Fibroblast of lung (primary cell): ENCODE measurements around the gene LRMDA. TPM values are rescaled to one million over a fixed set of nuclear protein-coding genes. Genes with fewer than 3 reads are reported as not detected.
A peak's percentile ranks its signal among the peaks of the same experiment; 100 is the strongest.

Source experiments
- DNase-seq, 2 donors: peaks; one replicate each; pipeline versions ENCODE4 v3.0.0 to v3.0.0-alpha.2; 2010; ENCODE audit warnings: low read depth in 2 of 2
- H2AFZ ChIP-seq: 2 replicates; pipeline ENCODE4 v1.5.1; 2012; ENCODE audit warnings: low read length, control low read depth, inconsistent platforms
- H3K27ac ChIP-seq: 2 replicates; pipeline ENCODE4 v1.5.1; 2011; ENCODE audit warnings: low read length, control low read depth; ENCODE audit not compliant: insufficient read depth
- H3K27me3 ChIP-seq: 2 replicates; pipeline ENCODE4 v1.5.1; 2011; ENCODE audit warnings: mild to moderate bottlenecking, low read length; ENCODE audit not compliant: control insufficient read depth, insufficient read depth
- H3K36me3 ChIP-seq: 2 replicates; pipeline ENCODE4 v1.5.1; 2011; ENCODE audit warnings: low read length; ENCODE audit not compliant: control insufficient read depth, insufficient read depth
- H3K4me1 ChIP-seq: 2 replicates; pipeline ENCODE4 v1.5.1; 2011; ENCODE audit warnings: low read length; ENCODE audit not compliant: control insufficient read depth, insufficient read depth; ENCODE audit errors: extremely low read depth
- H3K4me2 ChIP-seq: 2 replicates; pipeline ENCODE4 v1.5.1; 2011; ENCODE audit warnings: low read length, control low read depth; ENCODE audit not compliant: insufficient read depth; ENCODE audit errors: extremely low read depth
- H3K4me3 ChIP-seq, 4 experiments: fragments of 200-600 bp in 1 of 4; sonication (generic) in 1 of 4; replicated peaks in 1 of 4; 2 replicates each; pipeline ENCODE4 v1.5.1; 2011 to 2016; ENCODE audit warnings: low read length in 4 of 4, low read depth in 3 of 4, mild to moderate bottlenecking in 3 of 4, control low read depth in 2 of 4, inconsistent platforms in 1 of 4, mixed read lengths in 1 of 4; ENCODE audit not compliant: insufficient read depth in 1 of 4; ENCODE audit errors: control extremely low read depth in 1 of 4
- H3K79me2 ChIP-seq: 2 replicates; pipeline ENCODE4 v1.5.1; 2012; ENCODE audit warnings: mild to moderate bottlenecking, low read length, inconsistent platforms; ENCODE audit not compliant: control insufficient read depth, insufficient read depth
- H3K9ac ChIP-seq: 2 replicates; pipeline ENCODE4 v1.5.1; 2011; ENCODE audit warnings: mild to moderate bottlenecking, low read length, control low read depth; ENCODE audit not compliant: insufficient read depth
- H3K9me3 ChIP-seq: 2 replicates; pipeline ENCODE4 v1.5.1; 2012; ENCODE audit warnings: low read depth, low read length; ENCODE audit not compliant: control insufficient read depth, insufficient read depth
- H4K20me1 ChIP-seq: 2 replicates; pipeline ENCODE4 v1.5.1; 2011; ENCODE audit warnings: low read length; ENCODE audit not compliant: control insufficient read depth, insufficient read depth; ENCODE audit errors: extremely low read depth
- EZH2 ChIP-seq: IDR thresholded peaks from 2 replicates; pipeline ENCODE4 v1.5.1; 2012; ENCODE audit warnings: low read length, control low read depth, mild to moderate bottlenecking; ENCODE audit errors: missing control alignments
- polyA plus RNA-seq, 2 donors: library from polyadenylated mRNA; depleted of rRNA in 1 of 2; stranded (reverse) in 1 of 2; unstranded in 1 of 2; fragments of >200 nt; gene quantifications; 2 replicates each; pipeline ENCODE4 v1.2.1, GENCODE V29; 2011 to 2012; ENCODE audit warnings: missing spikeins in 1 of 2
- total RNA-seq: library from RNA; depleted of rRNA; stranded (reverse); fragments of >200 nt; gene quantifications from 2 replicates; pipeline ENCODE4 v1.2.1, GENCODE V29; 2014
- TF ChIP-seq, protein P1 (sequence below), 2 donors: IDR thresholded peaks in 1 of 2; conservative IDR thresholded peaks in 1 of 2; 1 replicate in 1 of 2; 2 replicates in 1 of 2; pipeline ENCODE4 v1.5.1; 2011 to 2012; ENCODE audit warnings: low read length in 2 of 2, control low read depth in 1 of 2, inconsistent platforms in 1 of 2, low read depth in 1 of 2, mild to moderate bottlenecking in 1 of 2

Gene LRMDA
- total and polyA plus RNA-seq, 2 donors (not counting 1 experiment from before 2014, with no cell fraction given) = 1.7 to 2.0 TPM

DNA sequence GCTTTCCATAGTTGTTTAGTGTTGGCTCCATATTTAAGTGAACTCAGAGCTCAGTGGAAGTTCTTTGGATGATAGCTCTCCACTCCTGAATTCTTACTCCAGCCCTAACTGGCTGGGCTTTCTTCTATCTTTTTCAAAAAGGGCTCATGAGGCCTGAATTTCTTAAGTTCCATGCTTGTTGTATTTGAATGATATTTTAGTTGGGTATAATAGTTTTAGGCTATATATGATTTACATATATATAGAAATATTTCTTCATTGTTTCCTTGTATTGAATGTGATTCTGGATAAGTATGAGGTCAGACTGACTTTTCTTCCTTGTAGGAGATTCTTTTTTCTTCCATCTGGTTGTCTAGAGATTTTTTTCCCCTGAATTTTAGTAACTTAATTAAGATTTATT is 843.5 kb downstream of the LRMDA start:
- H3K79me2 ChIP-seq = no peaks in the 10 kb centered on the region

DNA sequence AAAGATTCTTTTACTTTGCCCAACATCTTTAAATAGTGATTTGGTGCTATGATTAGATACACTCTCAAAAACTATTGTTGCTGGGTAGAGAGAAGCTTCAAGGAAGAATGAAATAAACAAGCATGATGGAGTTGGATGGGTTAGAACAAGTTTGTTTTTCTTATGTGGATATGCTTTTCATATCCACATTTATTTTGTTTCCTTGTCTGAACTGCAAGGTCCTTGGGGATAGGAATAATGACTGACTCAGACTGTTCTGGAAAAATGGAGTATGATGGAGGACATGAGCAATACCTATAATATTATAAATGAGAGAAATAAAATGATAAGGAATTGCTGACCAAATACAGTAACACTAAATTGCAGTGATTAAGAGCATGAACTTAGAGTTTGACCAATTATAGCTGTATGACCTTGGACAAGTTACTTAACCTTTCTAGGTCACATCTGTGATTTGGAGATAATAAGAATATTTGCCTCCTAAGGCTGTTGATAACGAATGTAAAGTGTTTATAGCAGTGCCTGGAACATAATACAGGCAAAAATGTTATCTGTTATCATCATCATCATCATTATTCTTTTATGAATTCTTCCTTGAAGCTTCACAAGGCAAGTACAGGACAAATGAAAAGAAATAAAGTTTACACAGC is 847.5 kb downstream of the LRMDA start:
- Histone ChIP-seq H3K27ac (no peak overlapping the region), H3K9me3 (no peaks in the 10 kb centered on the region), H3K36me3 (no peaks in the 10 kb centered on the region), H3K79me2 (no peaks in the 10 kb centered on the region), H3K4me3 (no peak overlapping the region), H3K4me2 (no peak overlapping the region), H3K9ac (no peak overlapping the region), H3K27me3 (no peaks in the 10 kb centered on the region), H2AFZ (no peak overlapping the region), H4K20me1 (no peaks in the 10 kb centered on the region), H3K4me1 (no peaks in the 10 kb centered on the region)
- TF ChIP-seq, protein P1, sequence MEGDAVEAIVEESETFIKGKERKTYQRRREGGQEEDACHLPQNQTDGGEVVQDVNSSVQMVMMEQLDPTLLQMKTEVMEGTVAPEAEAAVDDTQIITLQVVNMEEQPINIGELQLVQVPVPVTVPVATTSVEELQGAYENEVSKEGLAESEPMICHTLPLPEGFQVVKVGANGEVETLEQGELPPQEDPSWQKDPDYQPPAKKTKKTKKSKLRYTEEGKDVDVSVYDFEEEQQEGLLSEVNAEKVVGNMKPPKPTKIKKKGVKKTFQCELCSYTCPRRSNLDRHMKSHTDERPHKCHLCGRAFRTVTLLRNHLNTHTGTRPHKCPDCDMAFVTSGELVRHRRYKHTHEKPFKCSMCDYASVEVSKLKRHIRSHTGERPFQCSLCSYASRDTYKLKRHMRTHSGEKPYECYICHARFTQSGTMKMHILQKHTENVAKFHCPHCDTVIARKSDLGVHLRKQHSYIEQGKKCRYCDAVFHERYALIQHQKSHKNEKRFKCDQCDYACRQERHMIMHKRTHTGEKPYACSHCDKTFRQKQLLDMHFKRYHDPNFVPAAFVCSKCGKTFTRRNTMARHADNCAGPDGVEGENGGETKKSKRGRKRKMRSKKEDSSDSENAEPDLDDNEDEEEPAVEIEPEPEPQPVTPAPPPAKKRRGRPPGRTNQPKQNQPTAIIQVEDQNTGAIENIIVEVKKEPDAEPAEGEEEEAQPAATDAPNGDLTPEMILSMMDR (conservative IDR thresholded peaks at IDR 0.05 in 1 of 2, IDR thresholded peaks at IDR 0.05 in 1 of 2; ENCODE audit: low read depth in 1 of 2, low read length in 2 of 2) = no peak
- no peak for TF ChIP-seq EZH2
- DNase-seq = peak in 1 of 2 donors; percentile 48

More for the DNA sequence above, 843.5 kb downstream of the LRMDA start:
- Histone ChIP-seq H3K36me3 (no peaks in the 10 kb centered on the region), H3K27ac (no peak overlapping the region), H4K20me1 (no peaks in the 10 kb centered on the region), H3K4me3 (no peak overlapping the region), H3K4me2 (no peak overlapping the region), H3K9ac (no peak overlapping the region), H3K27me3 (no peaks in the 10 kb centered on the region), H3K4me1 (no peaks in the 10 kb centered on the region), H3K9me3 (no peaks in the 10 kb centered on the region), H2AFZ (no peak overlapping the region)
- DNase-seq = no peak
- TF ChIP-seq, protein P1 (conservative IDR thresholded peaks at IDR 0.05 in 1 of 2, IDR thresholded peaks at IDR 0.05 in 1 of 2; ENCODE audit: low read depth in 1 of 2, low read length in 2 of 2) = no peak
- TF ChIP-seq EZH2 = no peak

DNA sequence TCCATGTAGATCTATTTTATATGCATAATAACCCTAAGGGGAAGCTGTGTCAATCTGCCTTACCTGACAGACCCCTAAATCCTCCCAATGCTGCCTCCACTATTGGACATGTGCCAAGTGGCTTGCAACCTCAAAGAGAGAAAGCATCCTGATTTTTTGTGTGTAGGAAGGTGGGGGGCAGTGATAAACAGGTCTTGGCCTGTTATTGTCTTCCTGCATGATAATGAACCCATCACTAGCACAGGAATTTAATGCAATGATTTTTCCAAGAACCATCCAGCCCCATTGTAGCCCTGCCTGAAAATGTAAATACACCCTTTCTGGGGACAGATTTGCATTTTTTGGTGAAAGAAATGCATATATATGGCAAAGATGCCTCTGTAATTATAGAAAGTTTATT is 850.2 kb downstream of the LRMDA start:
- Histone ChIP-seq H3K36me3 (no peaks in the 10 kb centered on the region), H3K9ac (no peak overlapping the region), H3K4me2 (no peak overlapping the region), H3K27ac (no peak overlapping the region), H3K79me2 (no peaks in the 10 kb centered on the region), H3K27me3 (no peaks in the 10 kb centered on the region), H3K4me1 (peaks cover 2% of the 10 kb centered on the region), H2AFZ (no peak overlapping the region), H3K4me3 (no peak overlapping the region), H3K9me3 (no peaks in the 10 kb centered on the region), H4K20me1 (no peaks in the 10 kb centered on the region)
- DNase-seq = no peak
- TF ChIP-seq EZH2 = no peak
- TF ChIP-seq, protein P1 (conservative IDR thresholded peaks at IDR 0.05 in 1 of 2, IDR thresholded peaks at IDR 0.05 in 1 of 2; ENCODE audit: low read depth in 1 of 2, low read length in 2 of 2) = no peak
